Heart left ventricle (tissue), 16 donors: ENCODE measurements around the gene GPR149. TPM values are rescaled to one million over a fixed set of nuclear protein-coding genes. Genes with fewer than 3 reads are reported as not detected.
A peak's percentile ranks its signal among the peaks of the same experiment; 100 is the strongest.

ENCODE experiments used
- ATAC-seq, 4 donors: fragments of 200-7000 bp; cut with Tn5 transposase; one replicate each; pipeline ENCODE4 v1.9.1; 2020 to 2022; ENCODE audit warnings: moderate library complexity in 4 of 4, mild to moderate bottlenecking in 3 of 4, moderate number of reproducible peaks in 1 of 4
- DNase-seq, 5 donors: peaks; one replicate each; pipeline ENCODE4 v3.0.0-alpha.2; 2020
- H3K27ac ChIP-seq, 12 donors: fragments of 200-600 bp; sonication (generic) in 4 of 12; one replicate each; pipeline versions ENCODE4 v1.5.0 to v1.8.0; 2016 to 2022; ENCODE audit warnings: mild to moderate bottlenecking in 2 of 12
- H3K27me3 ChIP-seq, 9 donors: fragments of 200-600 bp; sonication (generic) in 2 of 9; one replicate each; pipeline versions ENCODE4 v1.5.1 to v1.8.0; 2016 to 2022; ENCODE audit warnings: mild to moderate bottlenecking in 3 of 9
- H3K36me3 ChIP-seq, 9 donors: fragments of 200-600 bp; sonication (generic) in 2 of 9; one replicate each; pipeline versions ENCODE4 v1.5.0 to v1.8.0; 2018 to 2022; ENCODE audit warnings: mild to moderate bottlenecking in 2 of 9
- H3K4me1 ChIP-seq, 12 donors: fragments of 200-600 bp; sonication (generic) in 4 of 12; one replicate each; pipeline versions ENCODE4 v1.5.0 to v1.8.0; 2016 to 2022; ENCODE audit warnings: mild to moderate bottlenecking in 3 of 12
- H3K4me3 ChIP-seq, 12 donors: fragments of 200-600 bp; sonication (generic) in 4 of 12; one replicate each; pipeline versions ENCODE4 v1.5.0 to v1.8.0; 2017 to 2022; ENCODE audit warnings: mild to moderate bottlenecking in 9 of 12, moderate library complexity in 4 of 12
- H3K9me3 ChIP-seq, 12 donors: fragments of 200-600 bp; sonication (generic) in 4 of 12; one replicate each; pipeline versions ENCODE4 v1.5.0 to v1.8.0; 2016 to 2022; ENCODE audit warnings: mild to moderate bottlenecking in 1 of 12
- POLR2A ChIP-seq, 2 donors: fragments of 450-650 bp; IDR thresholded peaks; one replicate each; pipeline ENCODE4 v1.6.1; 2017; ENCODE audit warnings: antibody characterized with exemption in 2 of 2, mild to moderate bottlenecking in 2 of 2, moderate library complexity in 2 of 2
- WGBS, 4 donors: extraction: QIAGEN DNeasy Blood & Tissue Kit in 2 of 4; methylation state at CpG; one replicate each; pipeline versions ENCODE4 v1.1.5 to v1.1.7; 2013 to 2018; 5-methylcytosine and 5-hydroxymethylcytosine counted together
- intact Hi-C, 10 donors: fragments of 100-400 bp; cut with DNase I; formaldehyde crosslinking; loops; one replicate each; pipeline versions ENCODE4 v1.11.1 to v1.14.2; 2022
- polyA plus RNA-seq, 2 donors: library from polyadenylated mRNA; stranded (reverse); fragments of 200-250 nt; gene quantifications; one replicate each; pipeline ENCODE4 v1.2.3, GENCODE V29; 2013
- total RNA-seq, 9 donors: library from RNA; depleted of rRNA in 2 of 9; stranded (reverse); fragments of >200 nt in 2 of 9; fragmentation: NEBNext Ultra II Directional in 3 of 9; extraction: Animal tissue kit (Norgen Biotek cat#: 25700) in 3 of 9; gene quantifications; one replicate each; pipeline versions ENCODE4 v1.1.0 to v1.2.4, GENCODE V29; 2016 to 2023
- TF ChIP-seq, protein P1 (sequence below), 12 donors: fragments of 200-600 bp; sonication (generic) in 4 of 12; IDR thresholded peaks; one replicate each; pipeline versions ENCODE4 v1.5.0 to v1.8.0; 2018 to 2022; ENCODE audit warnings: antibody characterized with exemption in 12 of 12, mild to moderate bottlenecking in 5 of 12
- donor health status: ischemic (EF 13 %, LVEDD 7.1; RV severe dilation, severe dysfunction).
- donor health status: healthy with polysubstance abuse.
- donor health status: DM: no; HTN: yes; CAD: no.
- donor health status: DM: no; HTN: no; CAD: no.
- donor health status: ischemic (EF 25% LVEDD 6.9; RV normal size, moderate dysfunction).
- donor health status: ischemic (EF 25% LVEDD 5.7; RV mildly dilated, moderate dysfunction).
- donor health status: healthy.
- donor health status: DM: yes; HTN: yes; CAD: no.
- donor health status: ischemic (EF 35%, LVEDD 5.7; RV mildly dilated, moderate dysfunction).
- donor health status: nonischemic (EF 11% LVEDD 7.7; RV severe dilation, severe dysfunction).
- donor health status: DM: yes; HTN: yes; CAD: no.
- donor health status: PGD.
- donor health status: ischemic (EF 29% LVEDD 5.4; RV normal size, mild dysfunction).
- donor health status: nonischemic (EF 23%, LVEDD 6.1; RV moderate dilation, normal function).

GPR149 gene
- total and polyA plus RNA-seq, 11 donors = not detected

DNA sequence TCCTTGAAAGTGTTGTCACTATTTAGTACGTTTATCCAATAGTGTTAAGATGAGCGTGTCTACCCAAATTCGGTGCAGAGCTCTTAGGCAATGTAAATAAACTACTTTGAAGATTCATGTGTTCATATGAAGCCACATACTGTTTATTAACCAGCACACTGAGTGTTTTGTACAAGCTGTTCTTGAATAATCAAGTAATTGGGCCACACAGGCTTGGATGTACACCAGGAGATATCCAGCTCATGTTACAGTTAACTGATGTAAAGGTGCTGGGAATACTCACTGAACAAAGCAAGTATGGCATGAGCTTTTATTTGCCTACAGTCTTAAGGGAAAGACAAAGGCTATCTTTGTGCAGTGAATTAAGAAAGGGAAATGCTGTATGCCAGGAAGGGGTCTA, 105.1 kb downstream of the GPR149 start:
- Histone ChIP-seq H3K27me3 (no peaks in the 10 kb centered on the region), H3K27ac (peak overlapping the region in 10 of 12 donors; percentile 77 to 96 (median 88)), H3K9me3 (no peaks in the 10 kb centered on the region), H3K36me3 (peaks cover 0 to 5% (median 0%) of the 10 kb centered on the region in 9 donors), H3K4me3 (peak overlapping the region; percentile 64 to 94 (median 79)), H3K4me1 (peaks cover 0 to 43% (median 31%) of the 10 kb centered on the region in 12 donors)
- TF ChIP-seq POLR2A (IDR thresholded peaks at IDR 0.05) = no peak
- TF ChIP-seq, protein P1, sequence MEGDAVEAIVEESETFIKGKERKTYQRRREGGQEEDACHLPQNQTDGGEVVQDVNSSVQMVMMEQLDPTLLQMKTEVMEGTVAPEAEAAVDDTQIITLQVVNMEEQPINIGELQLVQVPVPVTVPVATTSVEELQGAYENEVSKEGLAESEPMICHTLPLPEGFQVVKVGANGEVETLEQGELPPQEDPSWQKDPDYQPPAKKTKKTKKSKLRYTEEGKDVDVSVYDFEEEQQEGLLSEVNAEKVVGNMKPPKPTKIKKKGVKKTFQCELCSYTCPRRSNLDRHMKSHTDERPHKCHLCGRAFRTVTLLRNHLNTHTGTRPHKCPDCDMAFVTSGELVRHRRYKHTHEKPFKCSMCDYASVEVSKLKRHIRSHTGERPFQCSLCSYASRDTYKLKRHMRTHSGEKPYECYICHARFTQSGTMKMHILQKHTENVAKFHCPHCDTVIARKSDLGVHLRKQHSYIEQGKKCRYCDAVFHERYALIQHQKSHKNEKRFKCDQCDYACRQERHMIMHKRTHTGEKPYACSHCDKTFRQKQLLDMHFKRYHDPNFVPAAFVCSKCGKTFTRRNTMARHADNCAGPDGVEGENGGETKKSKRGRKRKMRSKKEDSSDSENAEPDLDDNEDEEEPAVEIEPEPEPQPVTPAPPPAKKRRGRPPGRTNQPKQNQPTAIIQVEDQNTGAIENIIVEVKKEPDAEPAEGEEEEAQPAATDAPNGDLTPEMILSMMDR (IDR thresholded peaks at IDR 0.05) = no peak
- ATAC-seq (peak in 1 of 4 donors; percentile 10), DNase-seq (no peak)
- WGBS, 4 donors = 80 to 90% (median 88%) methylated on average over 3 of the region's 3 CpGs
- intact Hi-C loops = loop anchor here in 2 of 10 donors (5.0 to 10.0 kb wide), 2 partner anchors 48 to 1550 kb away; partner anchors contain the start of gene GMPS (in 1 of the 2)

GRCh38 chr3:154323891-154324738, 105.9 kb downstream of the GPR149 start, which contains the start of gene DHX36:
Gene DHX36, minus strand, starts transcription at chr3:154324487. Its CDS starts 71 bp downstream, at chr3:154324416.
- peak in 1 of 2 donors; percentile 59 for TF ChIP-seq POLR2A (IDR thresholded peaks at IDR 0.05)
- TF ChIP-seq, protein P1 (IDR thresholded peaks at IDR 0.05) = peak in 2 of 12 donors; percentile 9 to 10
- H3K4me3 ChIP-seq = peak within 1 kb of the TSS; percentile 64 to 94 (median 79)
- intact Hi-C loops = loop anchor here in 2 of 10 donors (5.0 to 10.0 kb wide), 2 partner anchors 47 to 1551 kb away; partner anchors contain the start of gene GMPS (in 1 of the 2)
- peak; percentile 92 to 99 (median 98) for ATAC-seq
- peaks cover 0 to 51% (median 35%) of the 10 kb centered on the region in 12 donors for H3K4me1 ChIP-seq
- H3K27me3 ChIP-seq = no peaks in the 10 kb centered on the region
- peaks cover 0 to 5% (median 0%) of the 10 kb centered on the region in 9 donors for H3K36me3 ChIP-seq
- no peaks in the 10 kb centered on the region for H3K9me3 ChIP-seq
- peak within 1 kb of the TSS; percentile 77 to 96 (median 86) for H3K27ac ChIP-seq
- WGBS, 4 donors = 0 to 2% (median 0%) methylated on average over 37 to 45 of the region's 45 CpGs
- DNase-seq = peak; percentile 90 to 93 (median 90)

DNA sequence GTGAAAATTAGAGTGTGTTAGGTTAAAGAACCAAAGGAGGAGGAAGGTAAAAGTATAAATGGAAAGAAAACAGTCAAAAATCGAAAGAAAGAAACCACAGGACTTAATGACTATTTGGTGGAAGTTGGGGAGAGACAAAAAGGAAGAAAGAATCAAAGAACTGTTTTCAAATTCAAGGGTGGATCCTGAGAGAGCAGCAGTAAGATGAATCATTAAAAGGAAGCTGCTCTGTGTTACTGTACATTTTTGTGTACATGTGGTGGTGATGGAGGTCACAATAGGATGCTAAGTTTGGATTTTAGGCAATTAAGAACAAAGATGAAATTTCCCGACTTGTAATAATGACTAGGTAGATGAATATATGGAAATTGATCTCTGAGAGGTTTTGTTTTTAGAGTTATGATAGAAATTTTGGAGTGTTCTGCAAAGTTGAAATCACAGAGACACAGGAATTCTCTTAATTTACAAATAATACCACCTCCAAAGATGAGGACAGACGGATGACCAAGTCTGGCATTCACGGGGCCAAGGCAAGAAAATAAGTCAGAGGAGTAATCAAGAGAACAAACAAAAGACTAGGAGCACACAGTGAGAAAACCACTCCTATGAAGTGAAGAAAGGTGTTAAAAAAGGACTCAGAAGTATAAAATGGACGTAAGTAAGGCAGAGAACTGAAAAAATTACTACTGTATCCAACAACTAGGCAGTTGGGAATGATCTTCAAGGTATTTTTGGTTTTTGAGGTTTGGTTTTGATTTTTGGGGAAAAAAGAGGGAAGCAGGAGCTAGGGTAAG, 112.8 kb downstream of the GPR149 start:
- intact Hi-C loops = no loop called here
- Histone ChIP-seq H3K27me3 (no peaks in the 10 kb centered on the region), H3K4me3 (no peak overlapping the region), H3K36me3 (peaks cover 2 to 45% (median 37%) of the 10 kb centered on the region in 9 donors), H3K4me1 (peaks cover 0 to 59% (median 29%) of the 10 kb centered on the region in 12 donors), H3K27ac (no peak overlapping the region), H3K9me3 (no peaks in the 10 kb centered on the region)
- WGBS, 4 donors = 77 to 86% (median 80%) methylated on average over 5 of the region's 5 CpGs
- TF ChIP-seq, protein P1 (IDR thresholded peaks at IDR 0.05) = no peak
- no peak for TF ChIP-seq POLR2A (IDR thresholded peaks at IDR 0.05)
- ATAC-seq (no peak), DNase-seq (no peak)
